HG03432 (cell line): ENCODE results near the gene UBTF.

ENCODE experiments used
- ATAC-seq: cut with Tn5 transposase; IDR thresholded peaks from one replicate; pipeline ENCODE4 v1.9.1; 2021; ENCODE audit warnings: mild to moderate bottlenecking, moderate library complexity; ENCODE audit not compliant: unreplicated experiment

Gene UBTF

DNA sequence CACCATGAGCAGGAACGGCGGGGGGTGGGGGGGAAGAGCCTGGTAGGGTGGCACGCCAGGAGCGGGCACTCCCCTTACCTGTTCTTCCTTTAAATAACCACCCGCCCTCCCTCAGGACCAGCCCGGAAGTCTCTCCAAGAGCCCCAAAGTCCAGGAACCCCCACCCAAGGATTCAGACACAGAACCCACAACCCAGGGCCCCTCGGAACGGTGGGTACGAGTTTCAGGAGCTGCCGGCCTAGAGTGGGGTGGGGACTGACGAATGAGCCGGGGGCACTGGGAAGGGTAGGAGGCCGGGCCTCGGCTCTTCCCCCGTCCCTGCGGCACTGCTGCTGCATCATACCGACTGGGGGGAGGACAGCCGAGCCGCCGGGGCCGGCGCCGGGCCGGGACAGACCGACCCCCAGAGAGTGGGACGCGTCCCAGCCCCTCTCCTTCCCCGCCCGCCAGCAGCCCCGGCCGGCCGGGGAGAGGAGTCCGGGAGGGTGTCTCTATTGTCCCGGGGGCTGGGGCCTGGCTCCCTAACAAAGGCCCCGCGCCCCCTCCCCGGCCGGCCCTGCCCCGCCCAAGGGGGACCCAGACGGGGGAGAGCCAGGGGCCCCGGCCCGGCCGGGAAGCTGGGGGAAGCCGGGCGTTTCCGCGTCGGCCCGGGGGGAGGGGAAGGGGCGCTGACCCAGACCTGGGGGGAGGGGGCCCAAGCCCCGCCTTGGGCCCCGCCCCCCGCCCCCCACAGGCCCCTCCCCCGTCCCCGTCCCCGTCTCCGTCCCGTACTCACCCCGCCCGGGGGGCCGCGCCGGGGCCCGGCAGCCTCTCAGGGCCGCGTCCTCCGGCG, 20.5 kb downstream of the UBTF start:
- peak; percentile 33 for ATAC-seq

DNA sequence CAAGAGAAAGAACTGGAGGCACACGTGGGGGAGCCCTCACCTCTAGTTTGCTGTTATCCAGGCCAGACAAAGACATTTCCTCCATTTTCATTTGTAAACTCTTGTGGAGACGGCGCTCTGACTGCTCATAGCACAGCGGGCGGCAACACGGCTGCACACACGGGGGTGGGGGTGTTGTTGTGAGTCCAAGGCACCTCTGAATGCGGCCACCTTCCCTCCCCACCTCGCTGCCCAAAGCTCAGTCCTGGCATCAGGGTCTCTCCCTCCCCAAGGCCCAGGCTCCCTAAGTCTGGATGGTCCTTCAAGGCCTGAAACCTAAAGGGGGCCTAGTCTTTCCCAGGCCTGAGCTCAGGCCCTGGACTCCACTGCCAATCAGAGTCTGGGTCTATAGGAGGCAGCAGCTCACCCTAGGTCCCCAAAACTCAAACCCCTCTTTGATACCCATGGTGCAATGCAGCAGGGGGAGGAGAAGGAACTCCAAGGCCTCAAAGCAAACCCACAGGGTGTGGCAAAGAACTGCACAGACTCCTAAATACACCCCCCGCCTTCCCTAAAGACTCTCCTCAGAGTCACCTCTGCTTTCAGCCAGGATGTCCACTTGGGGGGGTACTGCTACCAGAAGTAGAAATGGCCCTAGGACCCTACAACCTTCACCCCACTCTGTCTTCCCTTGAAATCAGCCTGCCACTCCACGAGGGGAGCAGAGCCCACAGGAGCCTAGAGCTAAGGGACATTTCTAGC, 21.3 kb downstream of the UBTF start:
- no peak for ATAC-seq

DNA sequence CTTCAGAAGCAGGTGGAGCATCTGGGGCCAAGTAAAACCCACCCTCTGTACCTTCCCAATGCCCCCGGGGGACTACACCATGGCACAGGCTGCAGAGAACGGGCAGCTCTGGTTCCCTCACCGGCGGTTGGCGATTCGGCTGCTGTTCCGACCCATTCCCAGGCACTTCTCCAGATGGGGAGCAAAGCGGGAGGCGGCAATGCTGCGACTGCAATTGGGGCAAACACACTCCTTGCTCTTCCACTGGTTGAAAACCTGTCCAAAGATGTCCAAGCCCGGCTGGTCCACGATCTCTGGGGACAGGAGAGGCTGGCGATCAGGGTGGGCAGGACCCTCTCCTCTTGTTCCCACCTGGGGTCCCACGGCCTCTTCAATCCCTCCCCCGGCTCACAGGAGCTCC, 22.4 kb downstream of the UBTF start:
- no peak for ATAC-seq

DNA sequence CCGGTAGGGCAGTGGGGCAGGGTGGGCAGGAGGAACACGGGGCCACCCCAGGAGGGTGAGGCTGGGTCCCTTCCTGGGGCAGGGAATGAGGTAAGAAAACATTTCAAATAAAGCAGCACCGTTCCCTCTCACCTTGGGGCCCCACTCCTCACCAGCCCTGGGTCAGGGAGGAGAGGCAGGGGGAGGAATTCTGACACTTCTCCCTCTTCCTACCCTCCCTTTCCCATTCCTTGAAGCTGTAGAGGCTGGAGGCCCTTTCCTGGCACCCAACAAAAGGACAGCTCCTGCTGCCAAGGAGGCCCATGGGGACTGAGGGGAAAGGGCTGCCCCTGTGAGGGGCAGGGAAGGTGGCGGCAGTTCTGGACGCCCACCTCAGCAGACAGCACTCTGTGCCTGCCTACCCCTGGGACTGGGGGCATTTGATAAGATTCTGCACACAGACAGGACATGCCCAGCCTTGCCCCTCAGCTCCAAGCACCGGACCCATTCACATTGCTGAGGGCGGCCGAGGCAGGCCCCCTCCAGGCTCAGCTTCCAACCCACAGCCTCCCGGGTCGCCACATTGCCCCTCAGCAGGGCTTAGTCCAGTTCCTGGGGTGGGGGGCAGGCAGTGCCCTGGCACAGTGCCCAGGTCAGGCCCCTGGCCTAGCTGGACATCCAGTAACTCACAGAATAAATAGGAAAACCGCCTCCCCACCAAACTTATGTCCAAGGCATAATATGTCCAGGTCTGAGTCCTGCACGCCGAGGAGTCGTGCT, 26.0 kb downstream of the UBTF start:
- no peak for ATAC-seq

DNA sequence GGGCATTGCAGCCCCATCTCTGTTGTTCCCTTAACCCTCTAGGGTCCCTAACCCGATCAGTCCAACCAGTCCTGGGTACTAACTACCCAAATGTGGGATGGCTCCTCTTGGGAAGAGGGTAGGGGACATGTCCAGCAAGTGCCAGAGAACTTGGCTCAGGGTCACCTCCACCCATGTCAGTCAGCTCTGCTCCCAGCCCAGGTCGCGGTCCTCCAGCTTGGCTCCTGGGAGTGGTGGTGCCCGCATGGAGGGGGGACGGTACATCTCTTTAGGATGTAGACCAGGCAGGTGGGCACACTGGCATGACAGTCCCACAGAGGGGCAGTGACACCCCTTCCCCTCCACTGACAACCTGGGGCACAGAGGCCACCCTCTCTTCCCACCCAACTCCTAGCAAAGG, 26.7 kb downstream of the UBTF start:
- ATAC-seq = no peak

DNA sequence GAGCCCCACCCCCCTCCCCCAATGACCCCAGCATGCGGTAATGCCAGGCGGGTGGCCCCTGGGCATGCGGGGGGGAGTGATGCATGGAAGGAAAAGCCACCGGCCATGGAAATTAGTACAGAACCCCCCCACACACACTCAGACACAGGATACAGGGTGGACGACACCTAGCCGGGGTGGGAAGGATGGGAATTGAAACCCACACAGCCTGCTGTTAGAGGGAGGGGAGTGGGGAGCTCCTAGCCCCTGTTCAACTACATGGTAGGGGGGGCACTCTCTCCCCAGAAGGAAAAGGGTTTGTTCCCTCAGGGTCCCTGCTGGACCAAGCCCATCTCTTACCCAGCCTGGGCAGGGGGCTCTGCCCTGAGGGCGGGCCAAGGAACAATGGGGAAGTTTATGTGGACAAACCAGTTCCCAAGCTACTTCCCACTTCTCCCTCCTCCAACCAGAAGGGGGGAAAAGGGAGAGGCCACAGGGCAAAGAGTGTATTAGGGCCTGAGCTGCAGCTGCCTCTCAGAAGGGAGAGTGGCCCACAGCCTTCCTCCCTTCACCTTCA, 27.5 kb downstream of the UBTF start:
- ATAC-seq = no peak

DNA sequence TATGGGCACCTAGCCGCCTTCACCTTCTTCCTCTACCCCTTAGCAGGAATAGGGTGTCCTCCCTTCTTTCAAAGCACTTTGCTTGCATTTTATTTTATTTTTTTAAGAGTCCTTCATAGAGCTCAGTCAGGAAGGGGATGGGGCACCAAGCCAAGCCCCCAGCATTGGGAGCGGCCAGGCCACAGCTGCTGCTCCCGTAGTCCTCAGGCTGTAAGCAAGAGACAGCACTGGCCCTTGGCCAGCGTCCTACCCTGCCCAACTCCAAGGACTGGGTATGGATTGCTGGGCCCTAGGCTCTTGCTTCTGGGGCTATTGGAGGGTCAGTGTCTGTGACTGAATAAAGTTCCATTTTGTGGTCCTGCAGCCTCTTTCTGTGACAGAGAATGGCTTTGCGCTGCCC, 28.1 kb downstream of the UBTF start:
- ATAC-seq = no peak

DNA sequence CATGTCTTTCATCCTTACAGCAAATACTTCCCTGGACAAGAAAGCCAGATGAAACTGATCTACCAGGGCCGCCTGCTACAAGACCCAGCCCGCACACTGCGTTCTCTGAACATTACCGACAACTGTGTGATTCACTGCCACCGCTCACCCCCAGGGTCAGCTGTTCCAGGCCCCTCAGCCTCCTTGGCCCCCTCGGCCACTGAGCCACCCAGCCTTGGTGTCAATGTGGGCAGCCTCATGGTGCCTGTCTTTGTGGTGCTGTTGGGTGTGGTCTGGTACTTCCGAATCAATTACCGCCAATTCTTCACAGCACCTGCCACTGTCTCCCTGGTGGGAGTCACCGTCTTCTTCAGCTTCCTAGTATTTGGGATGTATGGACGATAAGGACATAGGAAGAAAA, 29.0 kb downstream of the UBTF start:
- no peak for ATAC-seq

DNA sequence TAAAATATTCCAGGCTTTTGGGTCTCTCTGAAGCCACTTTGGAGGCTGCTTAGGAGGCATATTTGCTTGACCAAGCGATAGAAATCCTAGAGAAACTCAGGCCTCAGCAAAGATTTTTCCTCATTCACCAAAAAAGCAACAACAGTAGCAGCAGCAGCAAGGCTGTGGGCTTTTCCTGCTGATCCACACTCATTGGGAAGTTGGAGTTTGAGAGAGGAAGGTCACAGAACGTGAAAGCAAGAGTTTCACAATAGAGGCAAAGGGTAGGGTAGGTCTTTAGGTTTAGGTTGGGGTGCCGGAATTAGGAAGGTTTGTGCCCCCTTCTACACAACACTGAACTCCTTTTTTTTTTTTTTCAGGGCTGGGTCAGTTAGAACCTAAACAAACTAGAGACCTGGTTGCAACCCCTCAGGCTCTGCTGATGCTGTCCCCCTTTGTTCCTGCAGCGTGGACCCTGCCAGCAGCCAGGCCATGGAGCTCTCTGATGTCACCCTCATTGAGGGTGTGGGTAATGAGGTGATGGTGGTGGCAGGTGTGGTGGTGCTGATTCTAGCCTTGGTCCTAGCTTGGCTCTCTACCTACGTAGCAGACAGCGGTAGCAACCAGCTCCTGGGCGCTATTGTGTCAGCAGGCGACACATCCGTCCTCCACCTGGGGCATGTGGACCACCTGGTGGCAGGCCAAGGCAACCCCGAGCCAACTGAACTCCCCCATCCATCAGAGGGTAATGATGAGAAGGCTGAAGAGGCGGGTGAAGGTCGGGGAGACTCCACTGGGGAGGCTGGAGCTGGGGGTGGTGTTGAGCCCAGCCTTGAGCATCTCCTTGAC, 30.7 kb downstream of the UBTF start:
- no peak for ATAC-seq

DNA sequence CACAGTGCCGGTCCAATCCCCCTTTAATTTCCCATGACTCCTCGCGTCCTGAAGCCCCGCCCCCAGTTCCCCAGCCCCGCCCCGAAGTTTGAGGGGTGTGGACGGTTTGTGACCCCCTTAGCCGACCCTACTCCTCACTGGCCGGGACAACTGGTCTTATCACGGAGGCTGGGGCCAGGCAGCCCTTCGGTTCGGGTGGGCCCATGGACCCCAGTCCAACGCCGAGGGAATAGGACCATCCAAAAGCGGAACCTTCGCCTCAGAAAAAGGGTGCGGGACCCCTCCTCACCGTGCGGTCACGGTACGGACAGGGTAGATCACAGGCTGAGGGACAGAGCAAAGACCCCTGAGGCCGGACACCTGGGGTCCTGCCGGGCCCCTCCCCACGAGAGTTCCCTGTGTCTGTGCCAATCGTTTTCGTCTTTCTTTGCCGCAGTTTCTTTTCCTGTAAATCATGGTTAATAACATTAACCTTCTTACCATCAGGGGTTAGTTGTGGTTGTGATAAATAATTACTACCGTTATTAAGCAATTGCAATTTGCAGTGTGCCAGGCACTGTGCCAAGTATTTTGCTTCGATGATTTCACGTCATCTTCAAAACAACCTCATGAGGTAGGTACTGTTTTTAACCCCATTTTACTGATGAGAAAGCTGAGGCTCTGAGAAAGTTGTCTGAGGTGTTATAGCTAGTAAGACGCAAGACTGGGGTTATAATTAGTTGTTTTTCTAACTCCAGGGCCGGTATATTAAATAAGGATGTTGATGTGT, 32.2 kb downstream of the UBTF start:
- ATAC-seq = peak; percentile 46

DNA sequence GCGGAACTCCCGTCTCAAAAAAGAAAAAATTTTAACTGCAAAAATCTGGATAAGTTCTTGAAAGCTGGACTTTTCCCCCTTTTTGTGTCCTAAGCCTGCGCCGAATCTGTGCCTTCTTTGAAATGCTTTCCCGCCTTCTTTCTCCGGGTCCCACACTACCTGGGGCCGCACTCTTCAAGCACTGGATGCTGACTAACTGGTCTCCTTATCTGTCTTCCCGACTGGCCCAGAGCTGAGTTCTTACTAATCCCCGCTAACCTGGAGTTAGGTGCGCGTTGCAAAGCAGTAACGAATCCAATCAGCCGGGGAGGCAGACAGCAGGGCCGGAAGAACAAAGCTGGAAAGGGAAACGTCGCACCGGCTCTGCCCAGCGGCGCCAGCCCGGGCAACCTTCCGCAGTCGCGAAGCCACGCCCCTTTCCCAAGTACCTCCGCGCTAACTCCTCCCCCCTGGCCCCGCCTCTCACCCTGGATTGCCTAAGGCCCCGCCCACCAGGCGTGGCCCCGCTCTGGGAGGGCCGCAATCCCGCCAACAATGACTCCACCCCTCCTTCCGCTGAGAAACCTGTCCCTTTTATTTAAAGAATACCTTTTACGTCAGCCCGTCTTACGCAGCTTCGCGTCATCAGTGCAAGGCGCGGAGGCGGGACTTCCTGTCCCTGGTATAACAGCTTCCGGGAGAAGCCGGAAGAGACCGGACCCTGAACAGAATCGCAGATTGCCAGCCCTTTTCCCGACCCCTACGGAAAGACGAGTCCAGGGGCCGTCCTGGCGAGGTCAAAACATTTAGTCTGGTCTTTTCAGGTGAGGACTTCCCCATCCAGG, 33.0 kb downstream of the UBTF start, which contains the start of gene TMUB2:
Gene TMUB2 (plus strand): TSS at position 666 of the 824 bp plus-strand sequence. CDS start 737 bp downstream, outside the sequence.
- peak; percentile 87 for ATAC-seq

DNA sequence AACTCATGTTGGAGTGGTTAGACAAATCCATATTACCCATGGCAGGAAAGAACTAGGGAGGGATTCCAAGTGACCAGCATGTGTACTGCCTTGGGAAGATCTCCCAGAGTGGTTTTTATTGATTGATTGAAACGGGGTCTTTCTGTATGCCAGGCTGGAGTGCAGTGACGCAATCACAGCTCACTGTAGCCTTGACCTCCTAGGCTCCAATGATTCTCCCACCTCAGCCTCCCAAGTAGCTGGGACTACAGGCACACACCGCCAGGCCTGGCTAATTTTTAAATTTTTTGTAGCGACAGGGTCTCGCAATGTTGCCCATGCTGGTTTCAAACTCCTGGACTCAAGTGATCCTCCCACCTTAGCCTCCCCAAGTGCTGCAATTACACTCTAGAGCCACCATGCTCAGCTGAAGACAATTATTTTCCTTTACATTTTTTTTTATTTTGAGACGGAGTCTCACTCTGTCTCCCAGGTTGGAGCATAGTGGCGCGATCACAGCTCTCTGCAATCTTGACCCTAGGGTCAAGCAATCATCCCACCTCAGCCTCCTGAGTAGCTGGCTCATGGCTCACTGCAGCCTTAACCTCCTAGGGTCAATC, 35.2 kb downstream of the UBTF start:
- ATAC-seq = no peak

DNA sequence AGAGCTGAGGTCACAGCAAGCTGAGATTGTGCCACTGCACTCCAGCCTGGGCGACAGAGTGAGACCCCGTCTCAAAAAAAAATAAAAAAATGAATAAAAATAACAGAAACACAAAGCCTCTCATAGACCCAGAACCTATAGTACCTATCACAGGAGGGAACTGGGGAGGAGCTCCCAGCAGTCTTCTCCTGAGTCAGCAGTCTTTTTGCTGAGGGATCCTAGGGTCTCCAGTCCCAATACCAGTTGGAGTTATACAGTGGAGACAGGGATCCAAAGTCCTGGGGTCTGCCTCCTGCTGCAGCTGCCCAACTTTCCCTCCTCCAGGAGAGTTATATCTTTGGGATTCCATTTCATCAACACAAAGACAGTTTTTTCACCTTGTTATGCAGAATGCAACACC, 36.5 kb downstream of the UBTF start:
- no peak for ATAC-seq

DNA sequence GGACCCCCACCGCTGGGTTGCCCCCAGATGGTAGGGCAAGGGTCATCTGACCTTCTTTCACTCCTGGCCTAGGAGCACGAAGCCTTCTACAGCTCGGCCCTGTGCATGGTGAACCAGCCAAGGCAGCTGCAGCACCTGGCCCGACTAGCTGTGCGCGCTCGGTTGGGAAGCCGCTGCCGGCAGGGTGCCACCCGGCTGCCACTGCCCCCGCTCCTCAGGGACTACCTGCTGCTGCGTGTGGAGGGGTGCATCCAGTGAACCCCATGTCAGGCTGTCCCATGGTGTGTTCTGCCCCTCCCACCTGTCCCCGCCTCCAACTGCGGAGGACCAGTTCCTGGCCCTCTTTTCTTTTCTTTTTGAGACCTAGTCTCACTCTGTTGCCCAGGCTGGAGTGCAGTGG, 41.3 kb downstream of the UBTF start:
- no peak for ATAC-seq

DNA sequence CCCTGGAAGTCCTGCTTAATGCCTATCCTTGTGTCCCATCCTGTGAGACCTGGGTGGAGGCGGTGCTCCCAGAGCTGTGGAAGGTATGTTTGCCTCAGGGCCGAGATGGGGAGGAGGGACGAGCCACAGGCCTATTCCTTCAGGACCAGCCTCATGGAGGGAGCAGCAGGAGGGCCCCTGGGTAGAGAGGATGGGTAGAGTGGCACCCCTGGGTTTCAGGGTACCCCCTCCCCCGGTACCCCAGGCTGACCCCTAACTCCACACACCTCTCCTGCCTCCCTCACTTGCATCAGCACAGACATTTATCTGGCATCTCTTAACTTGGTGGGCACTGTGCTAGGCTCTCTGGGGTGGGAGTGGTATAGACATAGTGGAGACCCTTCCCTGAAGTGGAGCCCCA, 41.8 kb downstream of the UBTF start:
- ATAC-seq = no peak

DNA sequence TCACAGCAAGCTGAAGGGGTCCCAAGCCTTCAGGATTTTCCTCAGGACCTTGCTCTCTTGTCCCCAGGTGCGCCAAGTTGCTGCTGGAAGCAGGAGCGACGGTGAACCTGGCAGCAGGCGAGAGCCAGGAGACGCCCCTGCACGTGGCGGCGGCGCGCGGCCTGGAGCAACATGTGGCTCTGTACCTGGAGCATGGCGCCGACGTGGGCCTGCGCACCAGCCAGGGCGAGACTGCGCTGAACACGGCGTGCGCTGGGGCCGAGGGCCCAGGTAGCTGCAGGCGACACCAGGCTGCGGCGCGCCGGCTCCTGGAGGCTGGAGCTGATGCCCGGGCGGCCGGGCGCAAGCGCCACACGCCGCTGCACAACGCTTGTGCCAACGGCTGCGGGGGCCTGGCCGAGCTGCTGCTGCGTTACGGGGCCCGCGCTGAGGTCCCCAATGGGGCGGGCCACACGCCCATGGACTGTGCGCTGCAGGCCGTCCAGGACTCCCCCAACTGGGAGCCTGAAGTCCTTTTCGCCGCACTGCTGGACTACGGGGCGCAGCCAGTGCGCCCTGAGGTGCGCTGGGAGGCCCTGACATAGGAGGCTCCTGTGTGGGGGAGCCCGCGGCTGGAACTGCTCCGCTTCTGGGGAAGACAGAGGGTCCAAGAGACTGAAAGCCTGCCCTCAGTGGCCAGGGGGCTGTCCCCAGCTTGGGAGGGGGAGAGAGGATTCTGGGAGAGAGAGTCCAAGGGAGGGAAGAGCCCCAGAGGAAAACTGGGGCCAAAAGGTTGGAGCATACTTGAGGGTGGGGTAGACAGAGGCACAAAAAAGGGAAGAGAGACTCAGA, 42.6 kb downstream of the UBTF start:
- ATAC-seq = no peak

DNA sequence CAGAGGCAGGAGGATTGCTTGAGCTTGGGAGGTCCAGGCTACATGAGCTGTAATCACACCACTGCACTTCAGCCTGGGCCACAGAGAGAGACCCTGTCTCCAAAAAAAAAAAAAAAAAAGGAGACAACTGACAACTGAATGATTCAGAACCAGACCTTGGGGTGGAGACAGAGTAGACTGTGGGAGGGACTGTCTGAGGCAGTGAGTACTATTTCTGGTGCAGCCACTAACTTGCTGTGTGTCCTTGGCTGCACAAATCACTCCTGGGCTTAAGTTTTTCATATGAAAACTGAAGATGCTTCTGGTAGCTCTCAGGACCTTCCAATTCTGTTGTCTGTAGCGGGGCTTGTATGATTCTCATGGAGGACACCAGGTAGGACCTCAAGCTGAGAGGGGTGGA, 43.2 kb downstream of the UBTF start:
- ATAC-seq = no peak
